Sigmoid colon (tissue), 7 donors: ENCODE data around the gene POLR1H. TPM values are rescaled to one million over a fixed set of nuclear protein-coding genes. Genes with fewer than 3 reads are reported as not detected.

Experiments used
- polyA plus RNA-seq, 3 donors: library from polyadenylated mRNA; stranded (reverse); fragments of 200-250 nt; gene quantifications; one replicate each; pipeline ENCODE4 v1.2.3, GENCODE V29; 2013
- small RNA-seq, 3 donors: library from RNA; depleted of rRNA; stranded (forward); fragments of <200 nt; gene quantifications; one replicate each; pipeline ENCODE3, GENCODE V24; 2016
- total RNA-seq, 4 donors: library from RNA; depleted of rRNA; stranded (reverse); fragments of >200 nt; gene quantifications; one replicate each; pipeline ENCODE4 v1.1.0, GENCODE V29; 2016
- donor health status: healthy with polysubstance abuse.
- donor health status: Bipolar disorder and iron deficiency.
- donor health status: healthy.

POLR1H gene
- total and polyA plus RNA-seq, 7 donors, result 11.1 to 70.3 (median 29.3) TPM

Small RNAs within 50 kb of the gene (small RNA-seq; reads per million reads assigned to genes)
- gene RF02218 (0 reads per million in 3 donors), gene RF02219 (0 reads per million in 3 donors), gene RF02220 (0 reads per million in 3 donors)

Other genes starting within 250 kb of the POLR1H start
- gene HLA-G, start 233.4 kb upstream of the POLR1H start, total RNA-seq, result not detected
- under 1 TPM in 1 of 3 donors, not detected in 2; 0.09 TPM for gene HLA-G, start 233.4 kb upstream of the POLR1H start, polyA plus RNA-seq
- gene HLA-A, start 118.7 kb upstream of the POLR1H start, total RNA-seq, result 100 to 1,000 TPM; 279 to 524 (median 398) TPM
- gene HLA-A, start 118.7 kb upstream of the POLR1H start, polyA plus RNA-seq, result 1,000 to 10,000 TPM in 1 of 3 donors, 100 to 1,000 TPM in 2; 302 to 2,938 (median 684) TPM
- 10 to 100 TPM; 36.8 to 45.7 (median 42.2) TPM for gene PPP1R11, start 5.9 kb downstream of the POLR1H start, total RNA-seq
- 100 to 1,000 TPM in 2 of 3 donors, 10 to 100 TPM in 1; 89.8 to 144 (median 107) TPM for gene PPP1R11, start 5.9 kb downstream of the POLR1H start, polyA plus RNA-seq
- not detected for gene RNF39, start 14.5 kb downstream of the POLR1H start, total RNA-seq
- 1 to 10 TPM in 1 of 3 donors, under 1 TPM in 2; 0.44 to 2.3 (median 0.60) TPM for gene RNF39, start 14.5 kb downstream of the POLR1H start, polyA plus RNA-seq
- gene TRIM31, start 51.8 kb downstream of the POLR1H start, total RNA-seq, result 1 to 10 TPM in 1 of 4 donors, under 1 TPM in 1, not detected in 2; 0.36 to 2.2 TPM
- 100 to 1,000 TPM in 2 of 3 donors, 10 to 100 TPM in 1; 92.2 to 133 (median 118) TPM for gene TRIM31, start 51.8 kb downstream of the POLR1H start, polyA plus RNA-seq
- gene TRIM40, start 74.9 kb downstream of the POLR1H start, total RNA-seq, result not detected
- gene TRIM40, start 74.9 kb downstream of the POLR1H start, polyA plus RNA-seq, result 10 to 100 TPM in 2 of 3 donors, 1 to 10 TPM in 1; 6.6 to 23.8 (median 18.9) TPM
- gene TRIM10, start 99.9 kb downstream of the POLR1H start, total RNA-seq, result under 1 TPM in 1 of 4 donors, not detected in 3; 0.36 TPM
- 1 to 10 TPM; 2.7 to 4.8 (median 3.5) TPM for gene TRIM10, start 99.9 kb downstream of the POLR1H start, polyA plus RNA-seq
- gene TRIM15, start 102.3 kb downstream of the POLR1H start, total RNA-seq, result under 1 TPM in 2 of 4 donors, not detected in 2; 0.28 to 0.36 TPM
- gene TRIM15, start 102.3 kb downstream of the POLR1H start, polyA plus RNA-seq, result 10 to 100 TPM; 38.4 to 52.0 (median 46.0) TPM
- 10 to 100 TPM; 34.2 to 42.7 (median 41.4) TPM for gene TRIM26, start 152.1 kb downstream of the POLR1H start, total RNA-seq
- 10 to 100 TPM; 35.4 to 60.4 (median 39.3) TPM for gene TRIM26, start 152.1 kb downstream of the POLR1H start, polyA plus RNA-seq